ENCODE measurements around the gene DLX3.

Gene DLX3

DNA sequence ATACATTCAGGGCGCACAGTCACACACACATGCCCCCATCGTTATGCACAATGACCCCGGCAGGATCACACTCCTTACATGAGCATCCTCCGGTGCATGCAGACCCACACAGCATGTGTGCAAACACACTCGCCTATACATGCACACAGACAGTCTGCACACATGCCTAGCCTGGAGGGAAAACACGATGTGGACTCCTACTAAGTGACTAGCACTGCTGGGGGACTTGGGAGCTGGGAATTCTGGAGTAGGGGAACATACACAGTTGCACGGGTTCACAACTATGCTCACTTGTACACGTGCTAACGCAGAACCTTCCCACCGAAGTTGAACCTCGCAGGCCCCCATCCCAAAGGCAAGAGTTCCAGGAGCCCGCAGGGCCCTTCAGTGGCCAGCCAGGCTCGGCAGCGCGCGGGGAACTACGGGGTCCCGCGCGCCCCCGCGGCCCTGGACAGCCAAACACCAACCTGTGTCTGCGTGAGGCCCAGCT lies 2.0 kb downstream of the DLX3 start:
- DNase-seq (ENCODE audit: low read depth in 2 of 2), result no peak

DNA sequence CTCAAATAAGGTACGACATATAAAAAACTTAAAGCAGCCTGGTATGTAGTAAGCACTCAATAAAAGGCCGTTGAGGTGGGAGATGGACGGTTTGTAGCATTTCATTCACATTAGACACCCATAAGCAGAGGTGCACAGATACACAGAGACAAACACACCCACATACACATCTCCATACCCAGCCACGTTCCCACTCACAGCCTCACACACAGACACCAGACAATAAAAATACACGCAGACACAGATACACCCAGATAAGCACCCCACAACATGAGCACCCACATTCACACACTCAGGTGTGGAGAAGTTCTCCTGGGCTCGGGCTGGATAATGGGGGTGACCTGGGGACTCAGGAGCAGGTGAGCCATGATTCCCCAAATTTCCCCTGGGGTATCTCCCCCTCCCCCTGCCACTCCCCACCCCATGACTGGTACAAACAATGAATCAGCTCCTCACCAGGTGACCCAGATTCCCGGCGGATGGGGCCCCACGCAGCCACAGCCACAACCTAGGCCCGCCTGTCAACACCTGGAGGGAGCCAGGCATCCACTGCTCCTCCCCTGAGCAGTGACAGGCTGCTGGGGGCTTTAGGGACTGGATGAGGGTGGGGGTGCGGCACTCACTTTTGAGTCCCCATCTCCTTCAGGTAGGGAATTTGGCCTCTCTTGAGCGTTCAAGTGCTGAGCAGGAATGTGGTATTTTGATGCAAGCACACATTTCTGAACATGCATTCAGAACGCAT lies 2.7 kb downstream of the DLX3 start:
- no peak for DNase-seq (ENCODE audit: low read depth in 2 of 2)

- DNase-seq (ENCODE audit: low read depth in 2 of 2), result no peak
Observed at GRCh38 chr17:49991409-49991808, 3.6 kb downstream of the DLX3 start.

- no peak for DNase-seq (ENCODE audit: low read depth in 2 of 2)
Observed at GRCh38 chr17:49990921-49991320, 4.1 kb downstream of the DLX3 start.

DNA sequence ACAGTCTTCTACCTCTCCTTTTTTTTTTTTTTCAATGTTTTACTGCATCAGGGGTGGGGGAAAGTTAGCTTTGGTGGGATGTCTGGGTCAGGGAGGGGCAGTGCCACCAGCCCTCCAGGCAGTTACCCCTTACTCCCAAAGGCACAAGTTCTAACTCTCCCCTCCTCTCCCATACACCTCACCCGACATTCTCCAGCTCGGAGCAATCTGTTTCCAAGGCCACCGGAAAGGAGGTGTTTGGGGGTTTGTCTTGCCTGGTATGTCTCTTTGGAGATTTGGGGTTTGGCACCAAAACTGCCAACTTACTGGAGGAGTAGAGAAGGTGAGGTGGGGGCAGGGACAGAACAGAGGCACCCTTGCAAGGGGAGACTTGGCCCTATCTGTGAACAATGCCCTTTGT lies 4.7 kb downstream of the DLX3 start:
- DNase-seq (ENCODE audit: low read depth in 2 of 2), result no peak

- no peak for DNase-seq (ENCODE audit: low read depth in 2 of 2)
Observed at GRCh38 chr17:49989518-49989880, 5.5 kb downstream of the DLX3 start.

GRCh38 chr17:49987681-49988441 lies 7.2 kb downstream of the DLX3 start:
- DNase-seq (ENCODE audit: low read depth in 2 of 2), result no peak

DNA sequence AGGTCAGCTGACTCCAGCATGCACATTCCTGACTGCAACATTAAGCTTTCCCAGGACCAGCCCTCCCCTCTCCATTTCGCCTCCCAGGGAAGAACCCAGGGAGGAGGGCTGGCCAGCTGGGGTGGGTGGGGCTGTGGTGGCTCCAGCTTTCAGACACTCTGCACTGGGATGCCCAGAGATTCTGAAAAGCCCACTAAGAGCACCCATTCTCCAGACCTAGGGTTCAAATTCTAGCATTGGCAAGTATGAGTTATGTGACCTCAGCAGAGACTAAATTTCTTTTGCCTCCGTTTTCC lies 7.8 kb downstream of the DLX3 start:
- DNase-seq (ENCODE audit: low read depth in 2 of 2), result no peak

GRCh38 chr17:49986396-49987289 lies 8.4 kb downstream of the DLX3 start:
- no peak for DNase-seq (ENCODE audit: low read depth in 2 of 2)

GRCh38 chr17:49985310-49985990 lies 9.6 kb downstream of the DLX3 start:
- no peak for DNase-seq (ENCODE audit: low read depth in 2 of 2)

GRCh38 chr17:49984776-49985175 lies 10.2 kb downstream of the DLX3 start:
- no peak for DNase-seq (ENCODE audit: low read depth in 2 of 2)

DNA sequence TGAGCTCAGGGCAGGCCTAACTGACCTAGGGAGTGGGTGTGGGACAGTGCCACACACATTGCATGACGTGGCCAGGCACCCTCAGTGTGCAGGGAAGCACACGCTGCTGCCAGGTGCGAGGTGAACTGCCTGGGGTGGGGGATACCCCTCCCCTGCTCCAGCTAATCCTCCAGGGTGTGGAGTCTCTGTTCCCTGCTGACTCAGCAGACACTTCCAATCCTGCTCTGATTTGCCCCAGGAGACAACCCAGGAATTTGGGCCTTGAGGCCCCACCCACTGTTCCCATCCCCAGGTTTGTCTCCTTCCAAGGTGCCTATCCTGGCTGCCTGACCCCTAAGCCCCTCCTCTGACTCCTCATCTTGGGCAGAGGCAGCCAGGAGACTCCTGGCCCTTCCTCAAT lies 10.7 kb downstream of the DLX3 start:
- DNase-seq (ENCODE audit: low read depth in 2 of 2), result no peak

- no peak for DNase-seq (ENCODE audit: low read depth in 2 of 2)
Observed at GRCh38 chr17:49980703-49981197, 14.3 kb downstream of the DLX3 start.

- no peak for DNase-seq (ENCODE audit: low read depth in 2 of 2)
Observed at GRCh38 chr17:49979748-49980479, 15.1 kb downstream of the DLX3 start.

DNA sequence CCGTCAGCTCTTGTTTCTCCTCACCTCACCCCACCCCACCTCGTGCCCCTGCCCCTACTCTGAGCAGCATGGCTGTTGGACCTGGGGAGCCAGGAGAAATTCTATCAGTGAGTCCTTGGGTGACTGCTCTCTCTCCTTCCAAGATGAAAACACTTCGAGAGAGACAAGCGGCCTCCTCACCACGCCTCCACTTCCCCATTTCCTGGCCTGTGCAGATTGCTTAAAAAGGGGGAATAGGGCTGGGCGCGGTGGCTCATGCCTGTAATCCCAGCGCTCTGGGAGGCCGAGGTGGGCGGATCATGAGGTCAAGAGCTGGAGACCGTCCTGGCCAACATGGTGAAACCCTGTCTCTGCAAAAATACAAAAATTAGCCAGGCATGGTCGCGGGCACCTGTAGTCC lies 16.5 kb downstream of the DLX3 start:
- DNase-seq (ENCODE audit: low read depth in 2 of 2), result no peak

GRCh38 chr17:49977463-49978389 lies 17.3 kb downstream of the DLX3 start:
- no peak for DNase-seq (ENCODE audit: low read depth in 2 of 2)

DNA sequence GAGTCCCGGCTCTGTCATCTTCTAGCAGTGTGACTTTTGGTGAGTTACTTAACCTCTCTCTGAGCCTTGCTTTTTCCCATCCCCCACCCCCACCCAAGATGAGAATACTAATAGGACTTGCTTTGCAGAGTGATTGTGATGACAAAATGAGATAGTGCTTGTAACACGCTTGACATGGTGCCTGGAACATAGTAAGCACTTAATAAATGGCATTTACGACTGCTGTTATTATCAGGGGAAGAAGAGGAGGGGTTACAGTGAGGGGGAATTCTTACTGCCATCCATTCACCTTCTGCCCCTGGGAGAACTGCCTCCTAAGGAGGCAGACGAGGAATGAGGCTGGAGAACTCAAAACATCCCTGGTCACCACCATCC lies 18.2 kb downstream of the DLX3 start:
- DNase-seq (ENCODE audit: low read depth in 2 of 2), result no peak

DNA sequence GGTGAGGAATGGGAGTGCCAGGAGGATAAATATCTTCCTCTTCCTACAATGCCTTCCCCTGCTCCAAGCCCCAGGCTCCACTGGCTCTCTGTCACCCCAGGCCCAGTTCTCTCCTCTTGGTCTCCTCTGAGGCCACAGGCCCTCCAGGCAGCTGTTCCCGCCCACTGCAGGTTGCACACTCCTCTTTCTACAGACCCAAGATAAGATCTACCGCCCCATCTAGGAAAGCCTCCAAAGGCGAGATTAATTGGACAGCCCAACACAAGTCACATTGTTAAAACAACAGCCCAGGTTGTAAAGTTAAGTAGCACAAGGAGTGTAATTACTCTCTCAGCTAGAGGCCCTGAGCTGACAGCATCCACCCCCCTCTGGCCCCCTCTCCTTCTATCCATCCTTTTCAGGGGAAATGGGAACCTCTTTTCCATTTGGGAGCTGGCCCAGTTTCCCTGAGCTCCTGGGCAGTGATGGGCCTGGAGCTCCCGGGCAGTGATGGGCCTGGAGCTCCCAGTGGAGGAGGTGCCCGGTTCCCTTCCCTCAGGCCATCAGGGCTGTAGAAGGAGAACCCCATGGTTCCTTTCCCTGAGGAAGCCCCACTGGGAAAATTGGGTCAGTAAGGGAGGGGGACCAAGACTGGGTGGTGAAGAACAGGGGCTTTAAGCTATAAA lies 18.7 kb downstream of the DLX3 start:
- DNase-seq (ENCODE audit: low read depth in 2 of 2), result no peak

DNA sequence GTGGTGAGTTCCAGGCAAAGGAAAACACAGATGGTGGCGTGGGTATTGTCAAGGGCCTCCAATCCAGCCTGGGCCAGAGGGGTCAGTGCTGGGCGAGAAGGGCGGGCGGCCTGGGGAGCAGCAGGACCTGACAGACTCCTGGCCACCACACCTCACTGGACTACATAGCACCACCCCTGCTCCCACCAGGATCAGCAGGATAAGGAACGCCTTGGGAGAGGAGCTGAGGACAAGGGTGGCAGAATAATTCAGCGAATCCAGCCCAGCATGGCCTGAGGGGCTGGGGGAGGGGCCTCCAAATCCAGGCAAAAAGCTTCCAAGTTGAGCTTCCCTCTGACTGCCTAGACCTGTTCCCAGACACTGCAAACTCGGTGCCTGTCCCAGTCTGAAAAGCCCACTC lies 19.5 kb downstream of the DLX3 start:
- DNase-seq (ENCODE audit: low read depth in 2 of 2), result no peak

DNA sequence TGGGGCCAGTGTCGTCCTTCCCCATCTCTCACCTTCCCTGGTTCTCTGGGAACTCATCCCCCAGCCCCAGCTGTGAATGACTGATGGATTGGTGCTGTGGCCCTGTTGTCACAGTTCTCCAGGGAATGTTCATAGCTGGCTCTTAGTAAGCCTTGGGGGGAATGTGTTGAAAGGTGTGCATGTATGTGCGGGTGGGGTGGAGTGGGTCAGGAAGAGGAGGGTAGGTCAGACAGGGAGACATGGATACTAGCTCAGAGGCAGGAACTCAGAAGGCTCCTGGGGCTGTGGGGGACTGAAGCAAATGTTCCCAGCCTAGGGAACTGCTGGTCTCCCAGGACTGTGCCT lies 21.8 kb downstream of the DLX3 start:
- no peak for DNase-seq (ENCODE audit: low read depth in 2 of 2)
